Stimulated activated memory B cell treated with anti-CD40 and anti-IgM and Interleukin-4, amounts not matched to agents 10 μg/mL and 1 μg/mL and 100 μg/mL, for 72 hours (primary cell): ENCODE measurements around the gene SDC4.

ENCODE experiments used
- ATAC-seq: fragments of 150-1000 bp; cut with Tn5 transposase; 2 replicates; pipeline ENCODE4 v1.10.0; 2021
- H3K27ac Mint-ChIP-seq: one replicate; pipeline ENCODE4 v1.8.0; 2022; ENCODE audit warnings: mild to moderate bottlenecking, mixed read lengths
- H3K27me3 Mint-ChIP-seq: one replicate; pipeline ENCODE4 v1.8.0; 2022; ENCODE audit warnings: mixed read lengths
- H3K36me3 Mint-ChIP-seq: one replicate; pipeline ENCODE4 v1.8.0; 2022; ENCODE audit warnings: mixed read lengths
- H3K4me1 Mint-ChIP-seq: one replicate; pipeline ENCODE4 v1.8.0; 2022; ENCODE audit warnings: mixed read lengths
- H3K4me3 Mint-ChIP-seq: one replicate; pipeline ENCODE4 v1.8.0; 2022; ENCODE audit warnings: mild to moderate bottlenecking, moderate library complexity, mixed read lengths
- H3K9me3 Mint-ChIP-seq: one replicate; pipeline ENCODE4 v1.8.0; 2022; ENCODE audit warnings: mixed read lengths

Gene SDC4

GRCh38 chr20:45288860-45289259, 59.4 kb downstream of the SDC4 start:
- Mint-ChIP-seq H3K27me3 (peaks cover 35% of the 10 kb centered on the region), H3K9me3 (no peaks in the 10 kb centered on the region), H3K36me3 (no peaks in the 10 kb centered on the region), H3K4me1 (peaks cover 23% of the 10 kb centered on the region), H3K4me3 (no peak overlapping the region), H3K27ac (no peak overlapping the region)
- no peak for ATAC-seq

- no peak for ATAC-seq
- peaks cover 34% of the 10 kb centered on the region for H3K27me3 Mint-ChIP-seq
- no peak overlapping the region for H3K27ac Mint-ChIP-seq
- peaks cover 18% of the 10 kb centered on the region for H3K4me1 Mint-ChIP-seq
- H3K4me3 Mint-ChIP-seq: no peak overlapping the region
- H3K36me3 Mint-ChIP-seq: no peaks in the 10 kb centered on the region
- H3K9me3 Mint-ChIP-seq: no peaks in the 10 kb centered on the region
Observed at GRCh38 chr20:45288376-45288775, 59.8 kb downstream of the SDC4 start.

GRCh38 chr20:45283551-45284057, 64.6 kb downstream of the SDC4 start:
- Mint-ChIP-seq H3K4me3 (no peak overlapping the region), H3K36me3 (no peaks in the 10 kb centered on the region), H3K27ac (no peak overlapping the region), H3K27me3 (peaks cover 45% of the 10 kb centered on the region), H3K9me3 (no peaks in the 10 kb centered on the region), H3K4me1 (no peaks in the 10 kb centered on the region)
- no peak for ATAC-seq

- no peak for ATAC-seq
- Mint-ChIP-seq H3K9me3 (no peaks in the 10 kb centered on the region), H3K4me1 (no peaks in the 10 kb centered on the region), H3K4me3 (no peak overlapping the region), H3K27ac (no peak overlapping the region), H3K27me3 (peaks cover 50% of the 10 kb centered on the region), H3K36me3 (no peaks in the 10 kb centered on the region)
Observed at GRCh38 chr20:45282700-45283550, 65.3 kb downstream of the SDC4 start.

GRCh38 chr20:45279992-45280391, 68.2 kb downstream of the SDC4 start:
- ATAC-seq: no peak
- Mint-ChIP-seq H3K4me1 (no peaks in the 10 kb centered on the region), H3K4me3 (no peak overlapping the region), H3K27ac (no peak overlapping the region), H3K9me3 (no peaks in the 10 kb centered on the region), H3K27me3 (peaks cover 57% of the 10 kb centered on the region), H3K36me3 (no peaks in the 10 kb centered on the region)

GRCh38 chr20:45275338-45275737, 72.9 kb downstream of the SDC4 start:
- peaks cover 67% of the 10 kb centered on the region for H3K27me3 Mint-ChIP-seq
- ATAC-seq: no peak
- no peaks in the 10 kb centered on the region for H3K36me3 Mint-ChIP-seq
- H3K4me1 Mint-ChIP-seq: no peaks in the 10 kb centered on the region
- H3K27ac Mint-ChIP-seq: no peak overlapping the region
- H3K4me3 Mint-ChIP-seq: no peak overlapping the region
- no peaks in the 10 kb centered on the region for H3K9me3 Mint-ChIP-seq
